ENCODE measurements around the gene SHB. TPM values are rescaled to one million over a fixed set of nuclear protein-coding genes. Genes with fewer than 3 reads are reported as not detected.

Gene SHB, protein sequence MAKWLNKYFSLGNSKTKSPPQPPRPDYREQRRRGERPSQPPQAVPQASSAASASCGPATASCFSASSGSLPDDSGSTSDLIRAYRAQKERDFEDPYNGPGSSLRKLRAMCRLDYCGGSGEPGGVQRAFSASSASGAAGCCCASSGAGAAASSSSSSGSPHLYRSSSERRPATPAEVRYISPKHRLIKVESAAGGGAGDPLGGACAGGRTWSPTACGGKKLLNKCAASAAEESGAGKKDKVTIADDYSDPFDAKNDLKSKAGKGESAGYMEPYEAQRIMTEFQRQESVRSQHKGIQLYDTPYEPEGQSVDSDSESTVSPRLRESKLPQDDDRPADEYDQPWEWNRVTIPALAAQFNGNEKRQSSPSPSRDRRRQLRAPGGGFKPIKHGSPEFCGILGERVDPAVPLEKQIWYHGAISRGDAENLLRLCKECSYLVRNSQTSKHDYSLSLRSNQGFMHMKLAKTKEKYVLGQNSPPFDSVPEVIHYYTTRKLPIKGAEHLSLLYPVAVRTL
- 15.4 and 16.4 TPM in 2 replicates for polyA plus RNA-seq (2011; rRNA removed)
- 20.9 and 25.8 TPM in 2 replicates for polyA plus RNA-seq (2012; cell fraction: cytosol; rRNA removed)
- polyA plus RNA-seq (2012; cell fraction: nucleus; rRNA removed): 18.9 and 20.7 TPM in 2 replicates
- polyA plus RNA-seq (2017; fragmentation: RNase III; extraction: RNeasy Plus Mini Kit Qiagen cat#74134 plus additional on column Dnase treatment): 21.6 to 22.4 TPM (median 22.0 TPM) in 3 replicates
- polyA minus RNA-seq (2011; rRNA and poly(A)+ RNA removed): 23.8 and 23.9 TPM in 2 replicates

- peak; percentile 71 to 83 for DNase-seq (ENCODE audit: low read depth in 1 of 2, low spot score in 1 of 2)
- POLR2A ChIA-PET: interaction anchor here (0.6 to 1.7 kb wide), 7 partner anchors 9 to 120 kb away, joined by 3 to 19 read pairs (median 5); no protein-coding TSS in a partner anchor
- FAIRE-seq: no peak
Measured at GRCh38 chr9:38068701-38069628, at the start of gene SHB. SHB (minus strand) TSS chr9:38069227; CDS start chr9:38068645, 582 bp downstream.

More at GRCh38 chr9:38068701-38069628, at the start of gene SHB:
- peak; percentile 64 to 65 for ATAC-seq
- Histone ChIP-seq H3K4me2 (peak within 1 kb of the TSS; percentile 97), H3K4me1 (peaks cover 37% of the 10 kb centered on the region), H3K27ac (peak within 1 kb of the TSS; percentile 95 to 100), H3K4me3 (peak within 1 kb of the TSS; percentile 93), H3K9me3 (no peaks in the 10 kb centered on the region)
- TF ChIP-seq RNF2 (IDR thresholded peaks at IDR 0.05; ENCODE audit: borderline replicate concordance, low read depth): no peak
- TF ChIP-seq HOXB5 (CRISPR knock-in tag; IDR thresholded peaks at IDR 0.05): no peak
- TF ChIP-seq POLR2A (IDR thresholded peaks at IDR 0.05; ENCODE audit: low read length): peak; percentile 87
- peak; percentile 62 for TF ChIP-seq CTCF (IDR thresholded peaks at IDR 0.05)
- peak in 1 of 2 experiments; percentile 71; a peak in 4 of 5 replicates for TF ChIP-seq JUN (IDR thresholded peaks at IDR 0.05)
- TF ChIP-seq POLR2AphosphoS2 (conservative IDR thresholded peaks at IDR 0.05; ENCODE audit: low read length): no peak
- no peak for TF ChIP-seq ATOH8 (CRISPR knock-in tag; IDR thresholded peaks at IDR 0.05; ENCODE audit: low read depth)
- TF ChIP-seq HES2 (IDR thresholded peaks at IDR 0.05): no peak
- no peak for TF ChIP-seq EHF (CRISPR knock-in tag; IDR thresholded peaks at IDR 0.05)
- TF ChIP-seq KDM5A (IDR thresholded peaks at IDR 0.05): 0 out of 2 replicates have a peak, but pooled peaks have one; percentile 39
- no peak for TF ChIP-seq FOSL2 (IDR thresholded peaks at IDR 0.05)
- TF ChIP-seq FOSL2 (CRISPR knock-in tag; IDR thresholded peaks at IDR 0.05): no peak
- no peak for TF ChIP-seq BHLHE40 (IDR thresholded peaks at IDR 0.05; ENCODE audit: low read depth, low read length)
- no peak for TF ChIP-seq MYC (IDR thresholded peaks at IDR 0.05; ENCODE audit: borderline replicate concordance, low read length)
- TF ChIP-seq SREBF2 (IDR thresholded peaks at IDR 0.05): no peak
- TF ChIP-seq, protein P1, sequence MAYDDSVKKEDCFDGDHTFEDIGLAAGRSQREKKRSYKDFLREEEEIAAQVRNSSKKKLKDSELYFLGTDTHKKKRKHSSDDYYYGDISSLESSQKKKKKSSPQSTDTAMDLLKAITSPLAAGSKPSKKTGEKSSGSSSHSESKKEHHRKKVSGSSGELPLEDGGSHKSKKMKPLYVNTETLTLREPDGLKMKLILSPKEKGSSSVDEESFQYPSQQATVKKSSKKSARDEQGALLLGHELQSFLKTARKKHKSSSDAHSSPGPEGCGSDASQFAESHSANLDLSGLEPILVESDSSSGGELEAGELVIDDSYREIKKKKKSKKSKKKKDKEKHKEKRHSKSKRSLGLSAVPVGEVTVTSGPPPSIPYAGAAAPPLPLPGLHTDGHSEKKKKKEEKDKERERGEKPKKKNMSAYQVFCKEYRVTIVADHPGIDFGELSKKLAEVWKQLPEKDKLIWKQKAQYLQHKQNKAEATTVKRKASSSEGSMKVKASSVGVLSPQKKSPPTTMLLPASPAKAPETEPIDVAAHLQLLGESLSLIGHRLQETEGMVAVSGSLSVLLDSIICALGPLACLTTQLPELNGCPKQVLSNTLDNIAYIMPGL (CRISPR knock-in tag; IDR thresholded peaks at IDR 0.05; ENCODE audit: borderline replicate concordance): no peak
- TF ChIP-seq, protein P2, sequence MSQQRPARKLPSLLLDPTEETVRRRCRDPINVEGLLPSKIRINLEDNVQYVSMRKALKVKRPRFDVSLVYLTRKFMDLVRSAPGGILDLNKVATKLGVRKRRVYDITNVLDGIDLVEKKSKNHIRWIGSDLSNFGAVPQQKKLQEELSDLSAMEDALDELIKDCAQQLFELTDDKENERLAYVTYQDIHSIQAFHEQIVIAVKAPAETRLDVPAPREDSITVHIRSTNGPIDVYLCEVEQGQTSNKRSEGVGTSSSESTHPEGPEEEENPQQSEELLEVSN (IDR thresholded peaks at IDR 0.05; ENCODE audit: borderline replicate concordance, low read depth): no peak
- no peak for TF ChIP-seq CBX2 (IDR thresholded peaks at IDR 0.05; ENCODE audit: borderline replicate concordance, low read depth)
- no peak for TF ChIP-seq CBX8 (IDR thresholded peaks at IDR 0.05)
- peak; percentile 78; the same call in 1 of the 3 replicates for TF ChIP-seq BCL3 (IDR thresholded peaks at IDR 0.05)
- TF ChIP-seq PHF8 (IDR thresholded peaks at IDR 0.05; ENCODE audit: borderline replicate concordance, low read depth): peak; percentile 49; the same call in 1 of the 2 replicates
- no peak for TF ChIP-seq EP300 (IDR thresholded peaks at IDR 0.05)
- no peak for TF ChIP-seq HEYL (CRISPR knock-in tag; IDR thresholded peaks at IDR 0.05)
- peak; percentile 43 to 64 for TF ChIP-seq RAD21 (conservative IDR thresholded peaks at IDR 0.05 in 1 of 2, IDR thresholded peaks at IDR 0.05 in 1 of 2)
- TF ChIP-seq SMC3 (IDR thresholded peaks at IDR 0.05): peak; percentile 76
- no peak for TF ChIP-seq HDAC2 (IDR thresholded peaks at IDR 0.05)
- CTCF ChIA-PET: interaction anchor here (0.6 to 5.0 kb wide), 34 partner anchors 9 to 295 kb away, joined by 3 to 31 read pairs (median 4); no protein-coding TSS in a partner anchor
- under 1% methylated on average over 33 of the region's 134 CpGs for whole genome bisulfite sequencing (ENCODE audit: missing lambda C conversion rate)

All from A549 (cell line).